GM12801 (cell line): ENCODE measurements around the gene DGCR8.

Experiments used
- CTCF ChIP-seq: IDR thresholded peaks from one replicate; pipeline ENCODE4 v1.5.1; 2011; ENCODE audit warnings: control low read depth; ENCODE audit not compliant: insufficient read length; ENCODE audit errors: extremely low read depth

DGCR8 gene

GRCh38 chr22:20043997-20044342 is 36.1 kb upstream of the DGCR8 start:
- no peak for TF ChIP-seq CTCF

GRCh38 chr22:20044495-20045151 is 35.4 kb upstream of the DGCR8 start:
- TF ChIP-seq CTCF = no peak

GRCh38 chr22:20046730-20047129 is 33.3 kb upstream of the DGCR8 start:
- no peak for TF ChIP-seq CTCF

- TF ChIP-seq CTCF = no peak
These were observed 28.1 kb upstream of the DGCR8 start for GRCh38 chr22:20051927-20052308.

- no peak for TF ChIP-seq CTCF
These were observed 27.5 kb upstream of the DGCR8 start for GRCh38 chr22:20052309-20053259.

- no peak for TF ChIP-seq CTCF
These were observed 26.5 kb upstream of the DGCR8 start for GRCh38 chr22:20053407-20054033.

GRCh38 chr22:20054034-20054427 is 26.0 kb upstream of the DGCR8 start:
- TF ChIP-seq CTCF = no peak
